ENCODE data around the gene MAP3K9. TPM values are rescaled to one million over a fixed set of nuclear protein-coding genes. Genes with fewer than 3 reads are reported as not detected.

MAP3K9 gene
- total and polyA plus RNA-seq, 2 donors (not counting 3 experiments of a cell fraction or from before 2014, with no cell fraction given) = 0.06 to 0.11 TPM

GRCh38 chr14:70723276-70723675 lies 86.0 kb downstream of the MAP3K9 start:
- no peaks in the 10 kb centered on the region for H3K4me1 ChIP-seq (ENCODE audit: control insufficient read depth, extremely low read depth, insufficient read depth, low read length)
- POLR2A ChIA-PET = no interaction called here
- FAIRE-seq (no peak), DNase-seq (ENCODE audit: low read depth, low spot score) (no peak)
- H3K27ac ChIP-seq (ENCODE audit: insufficient read depth, low read depth, low read length) = no peak overlapping the region
- CTCF ChIA-PET = interaction anchor here (0.8 kb wide), 1 partner anchor 10 kb away, joined by 3 read pairs; no protein-coding TSS in a partner anchor
- TF ChIP-seq MYC (IDR thresholded peaks at IDR 0.05; ENCODE audit: low read depth, low read length) (no peak), POLR2AphosphoS5 (IDR thresholded peaks at IDR 0.05; ENCODE audit: insufficient read depth, low read depth, low read length) (no peak), POLR2A (IDR thresholded peaks at IDR 0.05; ENCODE audit: low read depth, low read length) (no peak), EZH2 (IDR thresholded peaks at IDR 0.05; ENCODE audit: borderline replicate concordance, low read depth, low read length, severe bottlenecking) (no peak), JUN (IDR thresholded peaks at IDR 0.05; ENCODE audit: borderline replicate concordance, insufficient read depth, insufficient read length, low read depth) (no peak), CTCF (IDR thresholded peaks at IDR 0.05; ENCODE audit: extremely low read depth in 1 of 2, insufficient read depth in 1 of 2, low read depth in 1 of 2, low read length in 2 of 2) (no peak), MAX (IDR thresholded peaks at IDR 0.05; ENCODE audit: insufficient read depth, insufficient read length) (no peak), GATA2 (IDR thresholded peaks at IDR 0.05; ENCODE audit: insufficient read depth, insufficient read length, low read depth, low read length) (no peak), FOS (IDR thresholded peaks at IDR 0.05; ENCODE audit: borderline replicate concordance, insufficient read depth, low read length) (no peak)
- no peaks in the 10 kb centered on the region for H3K79me2 ChIP-seq (ENCODE audit: control insufficient read depth, insufficient read depth, low read length)
- H3K9ac ChIP-seq (replicated peaks; ENCODE audit: extremely low read depth, insufficient read depth, low read length) = no peak overlapping the region
- H4K20me1 ChIP-seq (replicated peaks; ENCODE audit: control insufficient read depth, extremely low read depth, insufficient read depth, low read length) = no peaks in the 10 kb centered on the region
- dilution Hi-C loops (cut with MboI; ENCODE audit: extremely low pct_ligation_motif_present, low sequenced_read_pairs) = no loop called here
- no peaks in the 10 kb centered on the region for H3K27me3 ChIP-seq (ENCODE audit: control insufficient read depth in 2 of 2, insufficient read depth in 2 of 2, low read length in 2 of 2)
- BruUV-seq (replicated peaks) = no TSS peak
- no peaks in the 10 kb centered on the region for H3K36me3 ChIP-seq (ENCODE audit: control insufficient read depth in 2 of 2, extremely low read depth in 1 of 2, insufficient read depth in 2 of 2, low read length in 2 of 2)
- H3K9me3 ChIP-seq (replicated peaks; ENCODE audit: control insufficient read depth, insufficient read depth, low read length) = no peaks in the 10 kb centered on the region
- H3K4me3 ChIP-seq (replicated peaks in 1 of 3; ENCODE audit: insufficient read depth in 1 of 3, low read depth in 1 of 3, low read length in 3 of 3) = no peak overlapping the region
- intact Hi-C loops (cut with micrococcal nuclease) = no loop called here
- no peak overlapping the region for H3K4me2 ChIP-seq (ENCODE audit: insufficient read depth, low read length)
- no peaks in the 10 kb centered on the region for H3K9me1 ChIP-seq (replicated peaks; ENCODE audit: control insufficient read depth, extremely low read depth, insufficient read depth, low read length)
- H2AFZ ChIP-seq (ENCODE audit: low read depth, low read length) = no peak overlapping the region
